GM12878 (cell line): ENCODE measurements around the gene TP73. TPM values are rescaled to one million over a fixed set of nuclear protein-coding genes. Genes with fewer than 3 reads are reported as not detected.
A peak's percentile ranks its signal among the peaks of the same experiment; 100 is the strongest.

ENCODE experiments used
- ATAC-seq: fragments of 200-7000 bp; cut with Tn5 transposase; 3 replicates; pipeline ENCODE4 v1.9.1; 2020; ENCODE audit warnings: mild to moderate bottlenecking, moderate library complexity
- BruUV-seq: library from RNA; stranded (reverse); fragments of 400-500 nt; replicated peaks from 2 replicates; lab custom pipeline; 2021; lab: Mats Ljungman, UMichigan
- CTCF ChIA-PET: fragments of 300-600 bp; sonication (Branson Sonifier 250); formaldehyde crosslinking; extraction: SDS; loops from one replicate; lab custom pipeline; 2021; ENCODE audit warnings: inconsistent platforms; lab: Yijun Ruan, JAX
- POLR2A ChIA-PET: fragments of 350-600 bp; formaldehyde crosslinking; extraction: SDS; loops from one replicate; lab custom pipeline; 2021; ENCODE audit warnings: inconsistent platforms; lab: Charles Lee
- RAD21 ChIA-PET: fragments of 300-600 bp; sonication (Branson Sonifier 250); formaldehyde crosslinking; loops from one replicate; lab custom pipeline; 2023; ENCODE audit warnings: antibody characterized with exemption; ENCODE audit not compliant: unreplicated experiment; lab: Charles Lee
- SMC1A ChIA-PET: fragments of 300-600 bp; sonication (Branson Sonifier 250); formaldehyde crosslinking; loops from one replicate; lab custom pipeline; 2023; ENCODE audit not compliant: unreplicated experiment, uncharacterized antibody; lab: Charles Lee
- DNase-seq: peaks from one replicate; pipeline ENCODE4 v3.0.0-alpha.2; 2011; ENCODE audit warnings: low read depth, low spot score
- FAIRE-seq: peaks from 3 replicates; lab custom pipeline; 2011; peaks lifted over from hg19 to GRCh38; lab: Jason Lieb, UNC
- H2AFZ ChIP-seq: 2 replicates; pipeline ENCODE4 v1.6.0; 2011; ENCODE audit warnings: low read depth, low read length, control low read depth; ENCODE audit not compliant: control insufficient read depth
- H3K27ac ChIP-seq: 2 replicates; pipeline ENCODE4 v1.5.1; 2011; ENCODE audit warnings: control low read depth; ENCODE audit not compliant: control insufficient read depth, insufficient read depth
- H3K27me3 ChIP-seq, 2 experiments: replicated peaks in 1 of 2; 2 replicates each; pipeline versions ENCODE4 v1.6.0 to v1.6.1; 2011; ENCODE audit warnings: low read length in 1 of 2; ENCODE audit not compliant: control insufficient read depth in 2 of 2, insufficient read depth in 2 of 2
- H3K36me3 ChIP-seq, 2 experiments: 2 replicates each; pipeline ENCODE4 v1.5.1; 2011; ENCODE audit warnings: low read length in 1 of 2; ENCODE audit not compliant: control insufficient read depth in 2 of 2, insufficient read depth in 2 of 2
- H3K4me1 ChIP-seq: 2 replicates; pipeline ENCODE4 v1.6.1; 2011; ENCODE audit warnings: mild to moderate bottlenecking, low read length, moderate library complexity, mixed read lengths; ENCODE audit not compliant: control insufficient read depth, insufficient read depth
- H3K4me2 ChIP-seq: 2 replicates; pipeline ENCODE4 v1.6.0; 2011; ENCODE audit warnings: control low read depth; ENCODE audit not compliant: control insufficient read depth, insufficient read depth
- H3K4me3 ChIP-seq: fragments of 200-600 bp; sonication (generic); 2 replicates; pipeline ENCODE4 v1.5.1; 2016
- H3K79me2 ChIP-seq: 2 replicates; pipeline ENCODE4 v1.6.0; 2011; ENCODE audit warnings: low read length; ENCODE audit not compliant: control insufficient read depth, insufficient read depth
- H3K9ac ChIP-seq: 2 replicates; pipeline ENCODE4 v1.8.0; 2011; ENCODE audit warnings: low read length, control low read depth, mixed read lengths; ENCODE audit not compliant: control insufficient read depth, insufficient read depth
- H3K9me3 ChIP-seq: replicated peaks from 3 replicates; pipeline ENCODE4 v1.5.1; 2011; ENCODE audit warnings: mild to moderate bottlenecking, low read length; ENCODE audit not compliant: control insufficient read depth, insufficient read depth
- H4K20me1 ChIP-seq: 2 replicates; pipeline ENCODE4 v1.6.0; 2011; ENCODE audit not compliant: control insufficient read depth, insufficient read depth
- MXI1 ChIP-seq: fragments of 150-350 bp; IDR thresholded peaks from 2 replicates; pipeline ENCODE4 v1.6.1; 2011; ENCODE audit warnings: low read depth, mild to moderate bottlenecking, inconsistent platforms, low read length, improper control_type of control experiment
- POLR2A ChIP-seq: IDR thresholded peaks from 2 replicates; pipeline ENCODE4 v1.6.1; 2011; ENCODE audit warnings: low read depth, mild to moderate bottlenecking, low read length
- WGBS: methylation state at CpG from one replicate; pipeline ENCODE4 v1.1.6; 2016; ENCODE audit warnings: low lambda C conversion rate; ENCODE audit not compliant: insufficient replicate concordance, insufficient coverage; ENCODE audit errors: missing lambda C conversion rate; 5-methylcytosine and 5-hydroxymethylcytosine counted together
- in situ Hi-C: fragments of 300-500 bp; cut with MboI; formaldehyde crosslinking; loops from 9 replicates; pipeline ENCODE4 v1.14.3; 2018; ENCODE audit warnings: mixed read lengths
- intact Hi-C: fragments of 100-400 bp; cut with micrococcal nuclease; formaldehyde crosslinking; loops from one replicate; pipeline ENCODE4 v1.14.2; 2022; ENCODE audit not compliant: unreplicated experiment
- polyA plus RNA-seq, 11 experiments: library from polyadenylated mRNA; depleted of rRNA in 4 of 11; unstranded in 6 of 11; stranded (reverse) in 5 of 11; fragments of >200 nt; fragmentation: Nextera tagmentation in 4 of 11; fragmentation: Illumina TruSeq in 1 of 11; extraction: Ambion mirVana in 4 of 11; extraction: Trizol in 1 of 11; gene quantifications; 1 replicate in 1 of 11; 2 replicates in 10 of 11; pipeline versions ENCODE4 v1.2.1 to v1.2.3, GENCODE V29; 2011 to 2016; ENCODE audit warnings: inconsistent platforms in 2 of 11, missing spikeins in 2 of 11, low read depth in 1 of 11
- total RNA-seq, 4 experiments: library from RNA; depleted of rRNA in 3 of 4; stranded (reverse); fragments of >200 nt in 3 of 4; fragmentation: Illumina TruSeq in 1 of 4; extraction: Trizol in 1 of 4; gene quantifications; 2 replicates each; pipeline versions ENCODE4 v1.2.1 to v1.2.3, GENCODE V29; 2013 to 2021
- TF ChIP-seq, protein P1 (sequence below): fragments of 450-650 bp; IDR thresholded peaks from 2 replicates; pipeline ENCODE4 v1.6.1; 2016; ENCODE audit warnings: mild to moderate bottlenecking

TP73 gene
- total and polyA plus RNA-seq, 10 of the 15 experiments (the other 5 are each of a cell fraction or from before 2014, with no cell fraction given): 0.08 to 54.2 (median 14.9) TPM

DNA sequence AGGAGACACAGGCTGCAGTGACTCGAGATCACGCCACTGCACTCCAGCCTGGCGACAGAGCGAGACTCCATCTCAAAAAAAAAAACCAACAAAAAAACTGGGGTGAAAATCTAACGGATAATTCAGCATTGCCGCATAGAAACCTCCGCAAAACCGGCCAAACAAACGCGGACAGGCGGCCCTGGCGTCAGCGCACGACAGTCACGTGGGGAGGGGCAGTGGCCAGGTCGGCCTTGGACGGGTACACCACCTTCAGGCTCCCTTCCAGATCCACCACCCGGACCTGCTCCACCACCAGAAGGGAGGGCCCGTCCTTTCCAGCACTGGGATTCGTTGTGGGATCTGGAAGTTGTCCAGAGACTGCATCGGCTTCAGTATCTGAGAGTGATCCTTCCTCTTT is 128.6 kb downstream of the TP73 start (continued):
- no peak for TF ChIP-seq MXI1

GRCh38 chr1:3783651-3784474 is 131.5 kb downstream of the TP73 start:
- POLR2A ChIA-PET: no interaction called here
- Histone ChIP-seq H3K27ac (no peak overlapping the region), H3K79me2 (peaks cover 3% of the 10 kb centered on the region), H3K4me3 (no peak overlapping the region), H3K4me2 (no peak overlapping the region), H4K20me1 (no peaks in the 10 kb centered on the region), H3K9me3 (no peaks in the 10 kb centered on the region), H3K36me3 (peaks cover 28% of the 10 kb centered on the region in 2 experiments), H3K27me3 (no peaks in the 10 kb centered on the region), H3K4me1 (peaks cover 14% of the 10 kb centered on the region), H3K9ac (no peak overlapping the region), H2AFZ (no peak overlapping the region)
- CTCF ChIA-PET: interaction anchor here (2.7 kb wide), 1 partner anchor 8 kb away, joined by 6 read pairs; no protein-coding TSS in a partner anchor
- RAD21 ChIA-PET: no interaction called here
- FAIRE-seq: no peak
- 92% methylated on average over 27 of the region's 30 CpGs for WGBS
- no TSS peak for BruUV-seq
- ATAC-seq: no peak
- SMC1A ChIA-PET: no interaction called here
- no peak for DNase-seq
- TF ChIP-seq, protein P1, sequence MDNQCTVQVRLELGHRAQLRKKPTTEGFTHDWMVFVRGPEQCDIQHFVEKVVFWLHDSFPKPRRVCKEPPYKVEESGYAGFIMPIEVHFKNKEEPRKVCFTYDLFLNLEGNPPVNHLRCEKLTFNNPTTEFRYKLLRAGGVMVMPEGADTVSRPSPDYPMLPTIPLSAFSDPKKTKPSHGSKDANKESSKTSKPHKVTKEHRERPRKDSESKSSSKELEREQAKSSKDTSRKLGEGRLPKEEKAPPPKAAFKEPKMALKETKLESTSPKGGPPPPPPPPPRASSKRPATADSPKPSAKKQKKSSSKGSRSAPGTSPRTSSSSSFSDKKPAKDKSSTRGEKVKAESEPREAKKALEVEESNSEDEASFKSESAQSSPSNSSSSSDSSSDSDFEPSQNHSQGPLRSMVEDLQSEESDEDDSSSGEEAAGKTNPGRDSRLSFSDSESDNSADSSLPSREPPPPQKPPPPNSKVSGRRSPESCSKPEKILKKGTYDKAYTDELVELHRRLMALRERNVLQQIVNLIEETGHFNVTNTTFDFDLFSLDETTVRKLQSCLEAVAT: no peak
- peak; percentile 26; the same call in 1 of the 2 replicates for TF ChIP-seq POLR2A
- intact Hi-C loops (no loop called here), in situ Hi-C loops (no loop called here)
